HEK293T (cell line): ENCODE results near the gene NCS1.

Source experiments
- ARNT ChIP-seq: fragments of 450-650 bp; IDR thresholded peaks from 2 replicates; pipeline ENCODE4 v1.6.1; 2017; ENCODE audit warnings: mild to moderate bottlenecking
- BHLHE40 ChIP-seq: fragments of 450-650 bp; IDR thresholded peaks from 2 replicates; pipeline ENCODE4 v1.6.1; 2016; ENCODE audit warnings: mild to moderate bottlenecking, moderate library complexity, borderline replicate concordance
- CTBP1 ChIP-seq: fragments of 450-650 bp; IDR thresholded peaks from 2 replicates; pipeline ENCODE4 v1.6.1; 2016; ENCODE audit warnings: borderline replicate concordance
- ELF4 ChIP-seq: fragments of 450-650 bp; IDR thresholded peaks from 2 replicates; pipeline ENCODE4 v1.6.1; 2017; ENCODE audit warnings: antibody characterized with exemption
- FOXA1 ChIP-seq: fragments of 450-650 bp; IDR thresholded peaks from 2 replicates; pipeline ENCODE4 v1.6.1; 2016; ENCODE audit warnings: mild to moderate bottlenecking
- FOXK2 ChIP-seq: fragments of 450-650 bp; IDR thresholded peaks from 2 replicates; pipeline ENCODE4 v1.6.1; 2016; ENCODE audit warnings: mild to moderate bottlenecking
- FOXM1 ChIP-seq: fragments of 450-650 bp; IDR thresholded peaks from 2 replicates; pipeline ENCODE4 v1.6.1; 2017; ENCODE audit warnings: mild to moderate bottlenecking, borderline replicate concordance
- HDGF ChIP-seq: fragments of 450-650 bp; IDR thresholded peaks from 2 replicates; pipeline ENCODE4 v1.6.1; 2017; ENCODE audit warnings: antibody characterized with exemption, borderline replicate concordance
- LEF1 ChIP-seq: fragments of 450-650 bp; IDR thresholded peaks from 2 replicates; pipeline ENCODE4 v1.6.1; 2017; ENCODE audit warnings: mild to moderate bottlenecking, borderline replicate concordance
- NFRKB ChIP-seq: fragments of 450-650 bp; IDR thresholded peaks from 2 replicates; pipeline ENCODE4 v1.6.1; 2016; ENCODE audit warnings: mild to moderate bottlenecking, moderate library complexity
- SP1 ChIP-seq: fragments of 450-650 bp; IDR thresholded peaks from 2 replicates; pipeline ENCODE4 v1.6.1; 2017
- SUZ12 ChIP-seq: fragments of 450-650 bp; IDR thresholded peaks from 2 replicates; pipeline ENCODE4 v1.6.1; 2016; ENCODE audit warnings: mild to moderate bottlenecking
- ZNF384 ChIP-seq: fragments of 450-650 bp; IDR thresholded peaks from 2 replicates; pipeline ENCODE4 v1.6.1; 2016
- TF ChIP-seq, protein P1 (sequence below): fragments of 450-650 bp; IDR thresholded peaks from 2 replicates; pipeline ENCODE4 v1.6.1; 2016

- TF ChIP-seq HDGF, result no peak
- TF ChIP-seq FOXK2, result no peak
- no peak for TF ChIP-seq LEF1
- TF ChIP-seq, protein P1, sequence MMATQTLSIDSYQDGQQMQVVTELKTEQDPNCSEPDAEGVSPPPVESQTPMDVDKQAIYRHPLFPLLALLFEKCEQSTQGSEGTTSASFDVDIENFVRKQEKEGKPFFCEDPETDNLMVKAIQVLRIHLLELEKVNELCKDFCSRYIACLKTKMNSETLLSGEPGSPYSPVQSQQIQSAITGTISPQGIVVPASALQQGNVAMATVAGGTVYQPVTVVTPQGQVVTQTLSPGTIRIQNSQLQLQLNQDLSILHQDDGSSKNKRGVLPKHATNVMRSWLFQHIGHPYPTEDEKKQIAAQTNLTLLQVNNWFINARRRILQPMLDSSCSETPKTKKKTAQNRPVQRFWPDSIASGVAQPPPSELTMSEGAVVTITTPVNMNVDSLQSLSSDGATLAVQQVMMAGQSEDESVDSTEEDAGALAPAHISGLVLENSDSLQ, result no peak
- TF ChIP-seq BHLHE40, result no peak
- TF ChIP-seq SP1, result no peak
- no peak for TF ChIP-seq CTBP1
- TF ChIP-seq ZNF384, result no peak
- TF ChIP-seq FOXM1, result no peak
- TF ChIP-seq SUZ12, result no peak
- no peak for TF ChIP-seq FOXA1
- no peak for TF ChIP-seq ELF4
- TF ChIP-seq ARNT, result no peak
- no peak for TF ChIP-seq NFRKB
Measured at GRCh38 chr9:130137641-130138081, 34.5 kb upstream of the NCS1 start.
